ENCODE results near the gene CCDC152. TPM values are rescaled to one million over a fixed set of nuclear protein-coding genes. Genes with fewer than 3 reads are reported as not detected.
A peak's percentile ranks its signal among the peaks of the same experiment; 100 is the strongest.

CCDC152 gene
- total and polyA plus RNA-seq, 10 of the 15 experiments (the other 5 are each of a cell fraction or from before 2014, with no cell fraction given) = 0.12 to 25.8 (median 13.5) TPM

DNA sequence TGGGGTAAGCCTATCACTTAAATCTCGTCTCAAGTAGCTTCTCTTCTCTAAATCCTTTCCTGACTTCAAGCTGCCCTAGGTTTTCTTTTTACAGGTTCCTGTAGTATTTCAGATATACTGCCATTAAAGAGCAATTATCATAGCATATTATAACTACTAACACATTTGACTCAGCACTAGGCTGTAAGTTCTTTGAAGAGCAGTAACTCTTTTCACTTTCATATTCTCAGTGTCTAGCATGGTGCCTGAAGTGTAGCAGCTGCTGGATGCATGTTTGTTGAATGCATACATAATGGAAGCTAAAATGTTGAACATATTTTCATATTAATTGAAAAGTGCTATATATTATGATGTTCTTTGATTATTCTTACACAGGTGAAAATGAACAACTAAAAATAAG is 22.5 kb downstream of the CCDC152 start:
- CTCF ChIA-PET = interaction anchor here (1.6 kb wide), 1 partner anchor 111 kb away, joined by 6 read pairs; no protein-coding TSS in a partner anchor
- no peaks in the 10 kb centered on the region for H3K9me3 ChIP-seq (replicated peaks; ENCODE audit: control insufficient read depth, insufficient read depth, low read length)
- BruUV-seq (replicated peaks) = no TSS peak
- H3K4me2 ChIP-seq (ENCODE audit: control insufficient read depth, insufficient read depth) = no peak overlapping the region
- POLR2A ChIA-PET = no interaction called here
- DNase-seq (ENCODE audit: low read depth, low spot score) = no peak
- H2AFZ ChIP-seq (ENCODE audit: control insufficient read depth, low read depth, low read length) = no peak overlapping the region
- TF ChIP-seq JUNB (IDR thresholded peaks at IDR 0.05) (peak; percentile 22; the same call in 1 of the 2 replicates), CHD2 (IDR thresholded peaks at IDR 0.05; ENCODE audit: borderline replicate concordance, low read depth, low read length) (no peak)
- TF ChIP-seq, protein P1, sequence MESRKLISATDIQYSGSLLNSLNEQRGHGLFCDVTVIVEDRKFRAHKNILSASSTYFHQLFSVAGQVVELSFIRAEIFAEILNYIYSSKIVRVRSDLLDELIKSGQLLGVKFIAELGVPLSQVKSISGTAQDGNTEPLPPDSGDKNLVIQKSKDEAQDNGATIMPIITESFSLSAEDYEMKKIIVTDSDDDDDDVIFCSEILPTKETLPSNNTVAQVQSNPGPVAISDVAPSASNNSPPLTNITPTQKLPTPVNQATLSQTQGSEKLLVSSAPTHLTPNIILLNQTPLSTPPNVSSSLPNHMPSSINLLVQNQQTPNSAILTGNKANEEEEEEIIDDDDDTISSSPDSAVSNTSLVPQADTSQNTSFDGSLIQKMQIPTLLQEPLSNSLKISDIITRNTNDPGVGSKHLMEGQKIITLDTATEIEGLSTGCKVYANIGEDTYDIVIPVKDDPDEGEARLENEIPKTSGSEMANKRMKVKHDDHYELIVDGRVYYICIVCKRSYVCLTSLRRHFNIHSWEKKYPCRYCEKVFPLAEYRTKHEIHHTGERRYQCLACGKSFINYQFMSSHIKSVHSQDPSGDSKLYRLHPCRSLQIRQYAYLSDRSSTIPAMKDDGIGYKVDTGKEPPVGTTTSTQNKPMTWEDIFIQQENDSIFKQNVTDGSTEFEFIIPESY (IDR thresholded peaks at IDR 0.05) = no peak
- H3K27ac ChIP-seq (ENCODE audit: control insufficient read depth, insufficient read depth) = no peak overlapping the region
- H3K27me3 ChIP-seq (replicated peaks in 1 of 2; ENCODE audit: control insufficient read depth in 2 of 2, insufficient read depth in 2 of 2, low read length in 1 of 2) = no peaks in the 10 kb centered on the region
- in situ Hi-C loops (cut with MboI) = no loop called here
- peak; percentile 79 for ATAC-seq
- no peaks in the 10 kb centered on the region for H3K36me3 ChIP-seq (ENCODE audit: control insufficient read depth in 2 of 2, insufficient read depth in 2 of 2, low read length in 1 of 2)
- no peaks in the 10 kb centered on the region for H3K79me2 ChIP-seq (ENCODE audit: control insufficient read depth, insufficient read depth, low read length)
- FAIRE-seq = peak; percentile 68
- no peak overlapping the region for H3K4me3 ChIP-seq
- no peak overlapping the region for H3K9ac ChIP-seq (ENCODE audit: control insufficient read depth, insufficient read depth, low read length)
- RAD21 ChIA-PET (ENCODE audit: unreplicated experiment) = interaction anchor here (0.8 to 2.3 kb wide), 3 partner anchors 30 to 110 kb away, joined by 4 to 7 read pairs (median 5); partner anchors contain the start of gene SELENOP
- SMC1A ChIA-PET (ENCODE audit: uncharacterized antibody, unreplicated experiment) = interaction anchor here (0.8 to 2.2 kb wide), 3 partner anchors 11 to 311 kb away, joined by 3 to 4 read pairs (median 4); partner anchors contain the start of gene SELENOP
- WGBS (ENCODE audit: insufficient coverage, insufficient replicate concordance, low lambda C conversion rate, missing lambda C conversion rate) = 40% methylated on average over 1 of the region's 1 CpG
- intact Hi-C loops (cut with micrococcal nuclease; ENCODE audit: unreplicated experiment) = no loop called here
- no peaks in the 10 kb centered on the region for H3K4me1 ChIP-seq (ENCODE audit: control insufficient read depth, insufficient read depth, low read length)
- no peaks in the 10 kb centered on the region for H4K20me1 ChIP-seq (ENCODE audit: control insufficient read depth, insufficient read depth)

- RAD21 ChIA-PET (ENCODE audit: unreplicated experiment) = no interaction called here
- Histone ChIP-seq H2AFZ (ENCODE audit: control insufficient read depth, low read depth, low read length) (no peak overlapping the region), H3K9me3 (replicated peaks; ENCODE audit: control insufficient read depth, insufficient read depth, low read length) (no peaks in the 10 kb centered on the region; the same call in 1 of the 3 replicates), H3K79me2 (ENCODE audit: control insufficient read depth, insufficient read depth, low read length) (no peaks in the 10 kb centered on the region), H3K4me3 (no peak overlapping the region), H3K4me1 (ENCODE audit: control insufficient read depth, insufficient read depth, low read length) (no peaks in the 10 kb centered on the region), H3K4me2 (ENCODE audit: control insufficient read depth, insufficient read depth) (no peak overlapping the region), H3K27ac (ENCODE audit: control insufficient read depth, insufficient read depth) (no peak overlapping the region), H3K36me3 (ENCODE audit: control insufficient read depth in 2 of 2, insufficient read depth in 2 of 2, low read length in 1 of 2) (no peaks in the 10 kb centered on the region), H3K9ac (ENCODE audit: control insufficient read depth, insufficient read depth, low read length) (no peak overlapping the region), H4K20me1 (ENCODE audit: control insufficient read depth, insufficient read depth) (no peaks in the 10 kb centered on the region), H3K27me3 (replicated peaks in 1 of 2; ENCODE audit: control insufficient read depth in 2 of 2, insufficient read depth in 2 of 2, low read length in 1 of 2) (no peaks in the 10 kb centered on the region)
- no peak for DNase-seq (ENCODE audit: low read depth, low spot score)
- POLR2A ChIA-PET = no interaction called here
- CTCF ChIA-PET = interaction anchor here (0.8 to 1.4 kb wide), 4 partner anchors 14 to 108 kb away, joined by 3 to 8 read pairs (median 4); no protein-coding TSS in a partner anchor
- WGBS (ENCODE audit: insufficient coverage, insufficient replicate concordance, low lambda C conversion rate, missing lambda C conversion rate) = 95% methylated on average over 1 of the region's 1 CpG
- in situ Hi-C loops (cut with MboI) (no loop called here), intact Hi-C loops (cut with micrococcal nuclease; ENCODE audit: unreplicated experiment) (no loop called here)
- ATAC-seq = no peak
- TF ChIP-seq BACH1 (IDR thresholded peaks at IDR 0.05; ENCODE audit: borderline replicate concordance) = no peak
- TF ChIP-seq SIX5 (IDR thresholded peaks at IDR 0.05; ENCODE audit: low read depth, low read length, severe bottlenecking) = no peak
- TF ChIP-seq, protein P2, sequence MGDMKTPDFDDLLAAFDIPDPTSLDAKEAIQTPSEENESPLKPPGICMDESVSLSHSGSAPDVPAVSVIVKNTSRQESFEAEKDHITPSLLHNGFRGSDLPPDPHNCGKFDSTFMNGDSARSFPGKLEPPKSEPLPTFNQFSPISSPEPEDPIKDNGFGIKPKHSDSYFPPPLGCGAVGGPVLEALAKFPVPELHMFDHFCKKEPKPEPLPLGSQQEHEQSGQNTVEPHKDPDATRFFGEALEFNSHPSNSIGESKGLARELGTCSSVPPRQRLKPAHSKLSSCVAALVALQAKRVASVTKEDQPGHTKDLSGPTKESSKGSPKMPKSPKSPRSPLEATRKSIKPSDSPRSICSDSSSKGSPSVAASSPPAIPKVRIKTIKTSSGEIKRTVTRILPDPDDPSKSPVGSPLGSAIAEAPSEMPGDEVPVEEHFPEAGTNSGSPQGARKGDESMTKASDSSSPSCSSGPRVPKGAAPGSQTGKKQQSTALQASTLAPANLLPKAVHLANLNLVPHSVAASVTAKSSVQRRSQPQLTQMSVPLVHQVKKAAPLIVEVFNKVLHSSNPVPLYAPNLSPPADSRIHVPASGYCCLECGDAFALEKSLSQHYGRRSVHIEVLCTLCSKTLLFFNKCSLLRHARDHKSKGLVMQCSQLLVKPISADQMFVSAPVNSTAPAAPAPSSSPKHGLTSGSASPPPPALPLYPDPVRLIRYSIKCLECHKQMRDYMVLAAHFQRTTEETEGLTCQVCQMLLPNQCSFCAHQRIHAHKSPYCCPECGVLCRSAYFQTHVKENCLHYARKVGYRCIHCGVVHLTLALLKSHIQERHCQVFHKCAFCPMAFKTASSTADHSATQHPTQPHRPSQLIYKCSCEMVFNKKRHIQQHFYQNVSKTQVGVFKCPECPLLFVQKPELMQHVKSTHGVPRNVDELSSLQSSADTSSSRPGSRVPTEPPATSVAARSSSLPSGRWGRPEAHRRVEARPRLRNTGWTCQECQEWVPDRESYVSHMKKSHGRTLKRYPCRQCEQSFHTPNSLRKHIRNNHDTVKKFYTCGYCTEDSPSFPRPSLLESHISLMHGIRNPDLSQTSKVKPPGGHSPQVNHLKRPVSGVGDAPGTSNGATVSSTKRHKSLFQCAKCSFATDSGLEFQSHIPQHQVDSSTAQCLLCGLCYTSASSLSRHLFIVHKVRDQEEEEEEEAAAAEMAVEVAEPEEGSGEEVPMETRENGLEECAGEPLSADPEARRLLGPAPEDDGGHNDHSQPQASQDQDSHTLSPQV (IDR thresholded peaks at IDR 0.05) = no peak
- TF ChIP-seq RCOR1 (conservative IDR thresholded peaks at IDR 0.05; ENCODE audit: low read depth, low read length) = no peak
- TF ChIP-seq RBBP5 (conservative IDR thresholded peaks at IDR 0.05) = no peak
- TF ChIP-seq LARP7 (IDR thresholded peaks at IDR 0.05) = no peak
- TF ChIP-seq SRF (IDR thresholded peaks at IDR 0.05; ENCODE audit: low read depth in 2 of 2, low read length in 2 of 2) = no peak
- no peak for TF ChIP-seq POLR2AphosphoS5 (IDR thresholded peaks at IDR 0.05; ENCODE audit: low read length)
- no peak for TF ChIP-seq HDAC2 (IDR thresholded peaks at IDR 0.05)
- no peak for TF ChIP-seq IKZF1 (conservative IDR thresholded peaks at IDR 0.05)
- BruUV-seq (replicated peaks) = no TSS peak
- SMC1A ChIA-PET (ENCODE audit: uncharacterized antibody, unreplicated experiment) = interaction anchor here (1.3 to 1.7 kb wide), 2 partner anchors 19 to 91 kb away, joined by 4 to 5 read pairs; no protein-coding TSS in a partner anchor
- no peak for FAIRE-seq
Measured at GRCh38 chr5:42781584-42781983, 25.0 kb downstream of the CCDC152 start.
